GM19240 (cell line): Measurements from ENCODE around the gene BPIFA1.

Source experiments
- DNase-seq: peaks from one replicate; pipeline ENCODE4 v3.0.0; 2011; ENCODE audit warnings: low spot score; ENCODE audit not compliant: insufficient read length

BPIFA1 gene

GRCh38 chr20:33277471-33278441 is 42.0 kb downstream of the BPIFA1 start:
- DNase-seq, result no peak

- no peak for DNase-seq
These were observed 42.9 kb downstream of the BPIFA1 start for GRCh38 chr20:33278700-33279099.

GRCh38 chr20:33279261-33279910 is 43.6 kb downstream of the BPIFA1 start:
- DNase-seq, result no peak

- no peak for DNase-seq
These were observed 44.3 kb downstream of the BPIFA1 start for GRCh38 chr20:33280000-33280680.

GRCh38 chr20:33280775-33281174 is 45.0 kb downstream of the BPIFA1 start:
- DNase-seq, result no peak

DNA sequence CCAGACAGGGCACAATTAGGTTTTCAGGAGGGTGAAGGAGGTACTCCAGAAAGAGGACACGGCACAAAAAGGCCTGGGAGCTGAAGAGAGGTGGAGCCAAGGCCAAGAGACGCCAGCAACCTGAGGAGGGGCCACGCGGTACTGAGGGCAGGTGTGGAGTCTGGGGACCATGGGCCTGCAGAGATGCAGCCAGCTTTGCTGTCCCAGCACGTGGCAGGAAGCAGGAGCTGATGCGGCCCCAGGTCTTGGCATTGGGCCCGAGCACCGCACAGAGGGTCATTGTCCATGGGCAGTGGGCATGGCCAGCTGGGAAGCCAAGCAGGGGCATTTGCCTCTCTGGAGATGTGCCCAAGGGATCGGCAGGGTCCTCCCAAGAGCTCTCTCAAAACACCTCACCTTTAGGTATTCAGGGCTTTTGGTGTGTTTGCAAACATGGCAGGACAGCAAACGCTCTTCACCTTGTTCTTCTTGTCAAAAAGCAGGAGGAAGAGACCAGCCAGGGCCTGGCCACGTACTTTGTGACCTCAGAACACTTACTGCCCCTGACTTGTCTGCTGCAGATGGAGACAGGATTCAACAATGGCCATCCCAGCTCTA is 45.9 kb downstream of the BPIFA1 start:
- DNase-seq, result no peak

- DNase-seq, result no peak
These were observed 46.6 kb downstream of the BPIFA1 start for GRCh38 chr20:33282196-33282934.

DNA sequence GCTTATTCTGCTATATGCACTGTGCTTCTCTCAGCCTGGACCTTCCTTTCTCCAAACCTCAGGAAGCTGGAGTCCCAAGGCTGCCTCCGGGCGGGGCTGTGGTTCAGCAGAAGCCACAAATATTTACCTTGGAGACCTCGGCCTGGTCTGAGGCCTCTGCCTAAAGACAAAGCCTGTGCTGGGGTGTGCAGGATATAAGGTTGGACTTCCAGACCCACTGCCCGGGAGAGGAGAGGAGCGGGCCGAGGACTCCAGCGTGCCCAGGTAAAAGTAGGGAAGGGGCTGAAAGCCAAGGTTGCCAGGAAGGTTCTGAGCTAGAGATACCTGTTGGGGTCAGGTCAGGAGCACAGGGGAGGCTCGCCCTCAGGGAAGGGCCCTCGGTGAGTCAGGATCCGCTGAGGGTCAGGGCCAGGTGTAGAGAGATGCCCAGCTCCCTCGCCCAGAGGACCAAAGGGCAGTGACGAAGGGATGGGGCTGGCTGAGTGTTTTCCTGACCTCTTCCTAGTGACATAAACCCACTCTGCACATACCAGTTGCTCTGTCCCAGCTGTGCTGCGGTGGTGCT is 47.3 kb downstream of the BPIFA1 start, which contains the start of gene BPIFB1:
Gene BPIFB1, plus strand, starts transcription at position 224 of the 565 bp plus-strand sequence. CDS start 2,860 bp downstream, outside the sequence.
- DNase-seq, result no peak

- no peak for DNase-seq
These were observed 48.5 kb downstream of the BPIFA1 start for GRCh38 chr20:33284284-33284683.

DNA sequence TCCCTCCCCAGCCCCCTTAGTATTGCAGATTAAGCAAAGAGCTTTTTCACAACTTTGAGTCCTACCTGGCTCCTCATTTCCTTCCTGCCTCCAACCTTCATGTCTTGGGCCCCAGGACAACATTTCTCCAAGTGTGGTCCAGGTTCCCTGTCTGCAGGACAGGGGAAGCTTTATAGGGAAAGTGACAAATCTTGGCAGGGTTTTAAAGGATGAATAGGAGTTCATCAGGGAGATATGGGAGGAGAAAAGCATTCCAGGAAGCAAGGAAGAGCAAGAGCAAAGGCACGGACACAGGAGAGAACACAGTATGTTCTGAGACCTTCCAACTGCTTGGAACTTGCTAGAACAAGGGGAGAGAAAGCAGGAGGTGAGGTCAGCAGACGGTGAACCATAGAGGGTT is 49.1 kb downstream of the BPIFA1 start:
- no peak for DNase-seq

- no peak for DNase-seq
These were observed 50.2 kb downstream of the BPIFA1 start for GRCh38 chr20:33285861-33286495.

DNA sequence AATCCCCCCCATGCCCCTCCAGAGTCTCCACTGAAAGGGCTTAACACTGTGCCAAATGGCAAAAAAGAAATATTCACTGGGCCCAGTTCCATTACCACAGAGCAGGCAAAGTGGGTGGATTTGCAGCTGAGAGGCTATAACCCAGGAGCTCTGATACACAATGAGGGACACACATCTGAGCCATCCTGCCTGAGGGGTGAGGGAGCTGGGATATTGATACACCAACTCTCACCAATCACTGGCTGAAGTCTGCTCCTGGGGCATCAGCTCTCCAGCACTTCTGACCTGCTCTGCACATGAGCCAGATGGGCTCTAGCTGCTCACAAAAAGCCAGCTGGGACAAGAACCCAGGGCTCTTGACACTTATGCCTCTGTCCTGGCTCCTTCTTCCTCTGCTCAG is 52.1 kb downstream of the BPIFA1 start:
- no peak for DNase-seq

DNA sequence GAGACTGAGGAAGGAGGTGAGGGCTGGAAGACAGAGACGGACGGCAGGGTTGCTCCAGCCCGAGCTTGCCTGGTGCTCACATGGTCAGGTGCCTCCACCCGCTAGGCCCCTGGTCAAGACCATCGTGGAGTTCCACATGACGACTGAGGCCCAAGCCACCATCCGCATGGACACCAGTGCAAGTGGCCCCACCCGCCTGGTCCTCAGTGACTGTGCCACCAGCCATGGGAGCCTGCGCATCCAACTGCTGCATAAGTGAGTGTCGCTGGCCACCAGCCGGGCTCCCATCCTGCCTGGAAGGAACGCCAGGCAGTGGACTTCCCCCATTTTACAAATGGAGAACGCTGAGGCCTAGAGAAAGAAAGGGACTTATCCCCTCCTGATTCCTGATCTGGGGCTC is 55.1 kb downstream of the BPIFA1 start:
- DNase-seq, result no peak

DNA sequence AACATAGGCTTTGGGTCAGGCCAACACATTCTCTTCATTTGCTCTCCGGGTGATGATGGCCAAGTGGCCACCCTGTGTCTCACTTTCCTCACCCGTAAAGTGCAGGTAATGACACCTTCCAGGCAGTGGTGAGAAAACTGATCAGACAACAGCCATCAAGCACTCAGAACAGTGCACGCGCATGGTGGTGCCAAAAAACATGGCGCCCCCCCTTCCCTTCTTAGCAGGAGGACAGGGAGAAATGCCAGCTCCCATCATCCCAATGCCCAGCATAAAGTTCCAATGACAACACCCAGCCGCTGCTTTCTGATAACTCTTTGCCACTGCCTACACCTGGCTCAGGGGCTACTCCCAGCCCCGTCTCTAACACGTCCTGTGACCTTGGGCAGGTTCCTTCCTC is 55.6 kb downstream of the BPIFA1 start:
- no peak for DNase-seq

DNA sequence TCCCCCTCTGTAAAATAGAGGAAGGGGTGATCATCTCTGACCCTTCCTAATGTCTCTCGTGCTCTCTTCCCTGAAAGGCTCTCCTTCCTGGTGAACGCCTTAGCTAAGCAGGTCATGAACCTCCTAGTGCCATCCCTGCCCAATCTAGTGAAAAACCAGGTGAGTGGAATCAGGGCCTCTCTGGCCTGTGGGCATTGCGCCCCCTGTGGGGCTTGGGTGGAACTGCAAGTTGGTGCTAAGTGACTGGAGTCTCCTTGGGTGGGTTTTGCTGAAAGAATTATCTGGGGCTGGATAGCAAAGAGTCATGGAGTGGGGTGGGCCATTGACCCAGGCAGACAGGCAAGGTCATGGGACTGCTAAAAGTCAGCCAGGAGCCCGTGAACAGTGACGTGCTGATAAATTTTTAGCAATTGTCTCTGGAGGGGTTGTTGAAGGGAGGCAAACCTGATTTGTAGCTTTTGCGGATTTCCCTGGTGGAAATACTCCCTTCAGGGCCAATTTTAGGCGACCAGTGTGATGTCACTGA is 56.1 kb downstream of the BPIFA1 start:
- DNase-seq, result peak; percentile 56
